ENCODE measurements around the gene CHURC1. TPM values are rescaled to one million over a fixed set of nuclear protein-coding genes. Genes with fewer than 3 reads are reported as not detected.

CHURC1 gene
- 10 to 100 TPM; 45.4 to 64.2 (median 56.8) TPM for polyA plus RNA-seq (ENCODE audit: insufficient read depth in 1 of 5, insufficient read length in 5 of 5, low replicate concordance in 1 of 5)
- long read RNA-seq, donor 1, transcript CHURC1-202 (3 exons, 439 nt), result minor isoform, 9 of 78 reads
- long read RNA-seq, donor 1, transcript CHURC1-203 (4 exons, 2,629 nt), result major isoform, 51 of 78 reads
- long read RNA-seq, donor 1, transcript CHURC1-208 (4 exons, 3,615 nt), result minor isoform, 8 of 78 reads
- long read RNA-seq, donor 1, partial matches to known transcripts, result 5 of 78 reads
- long read RNA-seq, donor 1, other reads (novel, unspliced or antisense), result 0 of 78 reads
- long read RNA-seq, donor 2, transcript CHURC1-203 (4 exons, 2,629 nt), result major isoform, 37 of 44 reads
- long read RNA-seq, donor 2, partial matches to known transcripts, result 0 of 44 reads
- long read RNA-seq, donor 2, other reads (novel, unspliced or antisense), result 0 of 44 reads
- long read RNA-seq, donor 3, transcript CHURC1-203 (4 exons, 2,629 nt), result major isoform, 32 of 51 reads
- long read RNA-seq, donor 3, transcript CHURC1-208 (4 exons, 3,615 nt), result minor isoform, 5 of 51 reads
- long read RNA-seq, donor 3, partial matches to known transcripts, result 6 of 51 reads
- long read RNA-seq, donor 3, other reads (novel, unspliced or antisense), result 0 of 51 reads
- long read RNA-seq, donor 4, transcript CHURC1-203 (4 exons, 2,629 nt), result major isoform, 23 of 43 reads
- long read RNA-seq, donor 4, transcript CHURC1-208 (4 exons, 3,615 nt), result minor isoform, 6 of 43 reads
- long read RNA-seq, donor 4, partial matches to known transcripts, result 10 of 43 reads
- long read RNA-seq, donor 4, other reads (novel, unspliced or antisense), result 0 of 43 reads
- long read RNA-seq, donor 5, transcript CHURC1-208 (4 exons, 3,615 nt), result minor isoform, 13 of 97 reads
- long read RNA-seq, donor 5, transcript CHURC1-202 (3 exons, 439 nt), result minor isoform, 11 of 97 reads
- long read RNA-seq, donor 5, transcript CHURC1-203 (4 exons, 2,629 nt), result major isoform, 54 of 97 reads
- long read RNA-seq, donor 5, partial matches to known transcripts, result 8 of 97 reads
- long read RNA-seq, donor 5, other reads (novel, unspliced or antisense), result 0 of 97 reads
- long read RNA-seq, donor 6, transcript CHURC1-203 (4 exons, 2,629 nt), result major isoform, 46 of 62 reads
- long read RNA-seq, donor 6, transcript CHURC1-208 (4 exons, 3,615 nt), result minor isoform, 6 of 62 reads
- long read RNA-seq, donor 6, transcript CHURC1-202 (3 exons, 439 nt), result minor isoform, 8 of 62 reads
- long read RNA-seq, donor 6, partial matches to known transcripts, result 0 of 62 reads
- long read RNA-seq, donor 6, other reads (novel, unspliced or antisense), result 0 of 62 reads
- long read RNA-seq, donor 7, transcript CHURC1-208 (4 exons, 3,615 nt), result minor isoform, 7 of 50 reads
- long read RNA-seq, donor 7, transcript CHURC1-203 (4 exons, 2,629 nt), result major isoform, 38 of 50 reads
- long read RNA-seq, donor 7, partial matches to known transcripts, result 0 of 50 reads
- long read RNA-seq, donor 7, other reads (novel, unspliced or antisense), result 0 of 50 reads
- long read RNA-seq, donor 8, transcript CHURC1-203 (4 exons, 2,629 nt), result major isoform, 10 of 14 reads
- long read RNA-seq, donor 8, partial matches to known transcripts, result 0 of 14 reads
- long read RNA-seq, donor 8, other reads (novel, unspliced or antisense), result 0 of 14 reads

DNA sequence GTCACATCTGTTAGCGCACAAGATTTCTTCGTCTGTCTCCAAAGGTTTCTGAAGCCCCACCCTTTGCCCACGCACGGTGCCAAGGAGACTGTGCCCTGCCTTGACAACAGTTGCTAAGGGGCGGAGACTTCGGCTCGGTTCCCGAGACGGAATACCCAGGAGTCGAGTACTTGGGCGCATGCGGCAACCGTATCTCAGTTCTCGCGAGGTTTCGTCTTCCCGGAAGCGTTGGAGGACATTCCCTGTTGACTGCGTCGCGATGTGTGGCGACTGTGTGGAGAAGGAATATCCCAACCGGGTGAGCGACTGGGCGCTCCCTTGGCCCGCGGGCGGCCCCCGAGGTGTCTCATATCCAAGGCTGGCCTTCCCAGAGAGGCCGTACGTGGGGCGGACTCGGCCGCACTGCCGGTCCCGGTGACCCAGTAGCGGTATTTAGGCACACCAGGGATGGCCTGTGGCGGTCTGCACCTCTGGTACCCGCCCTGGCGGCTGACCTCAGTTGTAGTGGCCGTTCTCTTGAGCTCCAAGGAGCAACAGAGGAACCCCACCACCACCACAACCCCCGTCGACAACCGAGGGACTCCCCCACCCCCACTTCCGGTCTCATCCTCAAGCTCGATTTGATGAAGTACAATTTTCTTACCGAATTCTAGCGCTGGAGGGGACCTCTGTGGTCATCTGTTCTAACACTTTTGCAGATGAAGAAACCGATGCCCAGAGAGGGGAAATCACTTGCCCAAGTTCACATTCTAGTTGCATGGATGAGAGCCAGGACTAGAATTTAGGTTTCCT is at the start of gene CHURC1:
Gene CHURC1 (plus strand): TSS at position 219 of the 792 bp plus-strand sequence. CDS start 41 bp downstream, at position 260.
- DNase-seq, result peak; percentile 95 to 97

- DNase-seq, result no peak
Measured at GRCh38 chr14:64865109-64865508, 49.1 kb upstream of the CHURC1 start.

- no peak for DNase-seq
Measured at GRCh38 chr14:64865992-64866391, 48.3 kb upstream of the CHURC1 start.

- no peak for DNase-seq
Measured at GRCh38 chr14:64867182-64867581, 47.1 kb upstream of the CHURC1 start.

- DNase-seq, result no peak
Measured at GRCh38 chr14:64868379-64868778, 45.9 kb upstream of the CHURC1 start.

DNA sequence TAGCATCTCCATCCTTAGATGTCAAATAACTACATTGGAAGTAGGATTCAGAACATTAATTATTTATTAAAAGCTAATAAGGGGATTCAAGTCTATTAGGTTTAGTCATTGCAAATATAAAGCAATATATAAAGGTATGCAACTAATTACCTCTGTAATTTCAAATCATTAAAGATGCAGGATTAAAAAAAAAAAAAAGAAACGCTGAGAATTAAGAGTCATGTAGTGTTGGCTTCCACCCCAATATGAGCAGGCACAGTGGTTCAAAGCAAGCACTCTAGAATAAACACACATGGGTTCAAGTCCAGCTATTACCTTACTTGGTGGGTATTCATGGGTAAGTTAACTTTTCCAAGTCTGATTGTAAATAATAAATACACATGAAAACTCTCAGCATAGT is 45.4 kb upstream of the CHURC1 start:
- DNase-seq, result no peak

GRCh38 chr14:64870160-64870559 is 44.1 kb upstream of the CHURC1 start:
- DNase-seq, result no peak

DNA sequence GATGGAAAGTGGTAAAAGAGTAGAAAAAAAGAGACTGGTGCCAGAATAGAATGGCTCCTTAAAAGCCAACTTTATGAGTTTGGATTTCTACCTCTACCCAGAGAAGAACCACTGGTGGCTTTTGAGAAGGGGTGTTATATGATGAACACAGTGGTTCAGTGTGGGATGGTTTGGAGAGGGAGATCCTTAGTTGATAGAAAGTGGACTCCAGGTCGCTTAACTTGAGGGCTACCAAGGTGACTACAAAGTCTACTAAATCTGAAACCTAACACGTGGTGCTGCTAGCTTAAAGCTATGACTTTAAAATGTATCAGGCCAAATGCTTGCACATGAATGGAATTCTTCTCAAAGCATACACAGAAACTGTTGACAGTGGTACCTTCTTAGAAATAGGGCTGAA is 42.9 kb upstream of the CHURC1 start:
- no peak for DNase-seq

DNA sequence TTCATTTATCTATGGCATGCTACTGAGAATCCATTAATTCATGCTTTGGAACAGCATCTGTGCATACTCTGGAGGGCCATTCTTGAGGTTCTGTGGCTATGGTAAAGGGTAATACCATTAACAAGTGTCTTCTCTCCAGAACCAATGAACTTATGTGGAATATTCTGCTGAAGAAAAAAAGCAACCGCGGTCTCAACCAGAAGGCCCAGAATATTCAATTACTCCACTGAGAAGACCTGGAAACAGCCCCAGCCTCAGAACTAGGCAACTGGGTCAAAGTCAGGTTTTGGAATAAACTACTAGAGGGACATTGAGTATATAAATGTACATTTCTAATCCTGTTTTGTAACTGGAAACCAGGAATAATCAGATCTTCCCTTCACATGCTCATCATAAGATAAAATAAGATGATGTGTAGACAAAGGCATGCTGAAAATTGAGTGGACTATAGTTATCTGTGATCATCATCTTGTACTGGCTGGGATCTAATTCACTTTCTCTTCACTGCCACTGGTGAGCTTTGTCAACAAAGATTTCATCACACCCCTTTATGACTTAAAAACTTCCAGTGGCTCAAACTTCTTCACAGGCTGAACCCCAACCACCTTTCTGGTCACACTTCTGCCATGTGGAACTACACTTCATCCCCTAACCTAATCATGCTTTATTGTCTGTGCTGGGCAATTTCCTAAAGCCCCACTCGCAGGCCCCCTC is 40.6 kb upstream of the CHURC1 start:
- DNase-seq, result no peak

GRCh38 chr14:64875350-64875749 is 38.9 kb upstream of the CHURC1 start:
- no peak for DNase-seq

GRCh38 chr14:64877846-64878245 is 36.4 kb upstream of the CHURC1 start:
- DNase-seq, result no peak

DNA sequence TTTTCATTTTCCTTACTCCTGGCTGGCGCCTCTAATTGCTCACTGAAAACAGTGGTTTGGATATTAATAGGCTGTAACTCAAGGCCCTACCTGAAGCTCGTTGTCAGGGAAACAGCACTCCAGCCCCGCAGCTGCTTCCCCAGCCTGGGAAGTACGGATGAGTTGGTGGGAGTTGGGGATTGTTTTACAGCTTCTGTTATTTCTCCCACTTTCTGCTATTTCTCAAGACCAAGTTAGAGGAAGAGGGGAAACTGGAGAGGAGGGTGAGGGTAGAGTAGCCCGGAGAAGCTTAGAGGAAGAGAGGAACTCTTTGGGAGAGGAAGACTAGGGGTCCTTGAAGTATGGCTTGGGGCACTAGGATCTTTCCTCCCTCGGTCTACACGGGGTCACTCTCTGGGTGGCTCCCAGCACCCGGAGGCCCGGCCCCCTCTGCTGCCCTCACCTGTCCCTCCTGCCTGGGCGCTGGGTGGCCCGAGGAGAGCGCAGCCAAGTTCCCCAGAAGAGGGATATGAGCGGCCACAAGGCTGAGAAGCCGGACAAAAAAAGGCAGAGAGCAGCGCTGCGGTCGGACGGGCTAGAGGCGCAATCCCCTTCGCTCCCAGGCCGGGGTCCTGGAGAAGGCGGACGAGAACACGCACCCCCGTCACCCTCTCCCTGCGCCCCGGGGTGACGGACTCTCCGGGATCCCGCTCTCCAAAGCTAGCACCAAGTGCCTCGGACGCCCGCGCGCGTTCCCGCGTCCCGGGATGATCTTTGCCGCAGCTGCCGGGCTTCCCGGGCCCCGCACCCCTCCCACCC is 35.2 kb upstream of the CHURC1 start:
- peak; percentile 2 for DNase-seq

GRCh38 chr14:64879635-64880220 is 34.5 kb upstream of the CHURC1 start, which contains the start of gene SPTB:
SPTB (minus strand) TSS chr14:64879907; CDS start chr14:64823094, 56,813 bp downstream.
- peak; percentile 6 to 12 for DNase-seq

- peak; percentile 14 to 30 for DNase-seq
Measured at GRCh38 chr14:64880221-64881121, 33.8 kb upstream of the CHURC1 start.

DNA sequence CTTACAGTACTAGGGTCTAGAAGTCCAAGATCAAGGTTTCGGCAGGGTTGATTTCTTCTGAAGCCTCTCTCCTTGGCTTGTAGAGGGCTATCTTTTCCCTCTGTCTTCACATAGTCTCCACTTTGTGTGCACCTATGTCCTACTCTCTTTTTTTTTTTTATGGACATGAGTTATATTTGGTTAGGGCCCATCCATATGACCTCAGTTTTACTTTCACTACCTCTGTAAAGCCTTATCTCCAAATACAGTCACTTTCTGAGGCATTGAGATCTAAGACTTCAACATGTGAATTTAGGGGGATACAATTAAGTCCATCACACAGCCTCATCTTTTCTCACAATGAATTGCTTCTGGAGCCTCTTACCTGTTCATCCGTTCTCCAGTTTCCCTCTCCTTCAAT is 28.7 kb upstream of the CHURC1 start:
- DNase-seq, result no peak

GRCh38 chr14:64889352-64889751 is 24.9 kb upstream of the CHURC1 start:
- no peak for DNase-seq

Data from right lung (tissue), 10 donors.